Neuronal stem cell (in vitro differentiated cells): ENCODE data around the gene PIBF1.

Source experiments
- DNase-seq: peaks from one replicate; pipeline ENCODE4 v3.0.0-alpha.2; 2013; ENCODE audit warnings: low spot score
- H2AFZ ChIP-seq: one replicate; pipeline ENCODE4 v1.6.1; 2013; ENCODE audit warnings: mild to moderate bottlenecking, low read length, inconsistent platforms
- H2AK5ac ChIP-seq: 2 replicates; pipeline ENCODE4 v1.6.1; 2013; ENCODE audit warnings: low read depth, mild to moderate bottlenecking, inconsistent platforms, low read length, moderate library complexity, mixed read lengths
- H2BK120ac ChIP-seq: 2 replicates; pipeline ENCODE4 v1.6.1; 2013; ENCODE audit warnings: low read depth, mild to moderate bottlenecking, inconsistent platforms, low read length, moderate library complexity, mixed read lengths
- H2BK12ac ChIP-seq: one replicate; pipeline ENCODE4 v1.6.1; 2013; ENCODE audit warnings: low read length, inconsistent platforms
- H2BK15ac ChIP-seq: 2 replicates; pipeline ENCODE4 v1.6.1; 2013; ENCODE audit warnings: mild to moderate bottlenecking, low read length, inconsistent platforms, mixed read lengths
- H2BK5ac ChIP-seq: one replicate; pipeline ENCODE4 v1.6.1; 2013; ENCODE audit warnings: inconsistent platforms, mild to moderate bottlenecking, low read length, moderate library complexity
- H3K14ac ChIP-seq: one replicate; pipeline ENCODE4 v1.6.1; 2013; ENCODE audit warnings: low read length, inconsistent platforms
- H3K18ac ChIP-seq: 2 replicates; pipeline ENCODE4 v1.6.1; 2013; ENCODE audit warnings: low read length, inconsistent platforms
- H3K23ac ChIP-seq: 2 replicates; pipeline ENCODE4 v1.6.1; 2013; ENCODE audit warnings: low read depth, mild to moderate bottlenecking, mixed read lengths, low read length, inconsistent platforms; ENCODE audit not compliant: poor library complexity
- H3K27ac ChIP-seq: replicated peaks from 3 replicates; pipeline ENCODE4 v1.5.1; 2013; ENCODE audit warnings: low read length, inconsistent platforms
- H3K27me3 ChIP-seq, 3 experiments: 2 replicates each; pipeline ENCODE4 v1.6.1; 2013; ENCODE audit warnings: low read length in 3 of 3, mild to moderate bottlenecking in 2 of 3, inconsistent platforms in 1 of 3, low read depth in 1 of 3, mixed read lengths in 1 of 3, moderate library complexity in 1 of 3; ENCODE audit not compliant: control insufficient read depth in 3 of 3, insufficient read depth in 3 of 3
- H3K36me3 ChIP-seq, 2 donors: replicated peaks in 1 of 2; 2 replicates each; pipeline ENCODE4 v1.6.1; 2013; ENCODE audit warnings: low read length in 2 of 2; ENCODE audit not compliant: control insufficient read depth in 2 of 2, insufficient read depth in 2 of 2
- H3K4ac ChIP-seq: 2 replicates; pipeline ENCODE4 v1.6.1; 2013; ENCODE audit warnings: inconsistent platforms, mild to moderate bottlenecking, low read length, moderate library complexity
- H3K4me1 ChIP-seq, 2 donors: 1 replicate in 1 of 2; 2 replicates in 1 of 2; pipeline ENCODE4 v1.6.1; 2013; ENCODE audit warnings: low read length in 2 of 2, low read depth in 1 of 2; ENCODE audit not compliant: control insufficient read depth in 2 of 2, insufficient read depth in 1 of 2
- H3K4me2 ChIP-seq: one replicate; pipeline ENCODE4 v1.6.1; 2013; ENCODE audit warnings: mild to moderate bottlenecking, low read length, inconsistent platforms; ENCODE audit not compliant: insufficient read depth, poor library complexity, severe bottlenecking
- H3K4me3 ChIP-seq, 2 donors: 2 replicates each; pipeline ENCODE4 v1.5.1; 2013; ENCODE audit warnings: low read length in 2 of 2, mild to moderate bottlenecking in 2 of 2, inconsistent platforms in 1 of 2, moderate library complexity in 1 of 2
- H3K79me1 ChIP-seq: one replicate; pipeline ENCODE4 v1.6.1; 2013; ENCODE audit warnings: low read depth, mild to moderate bottlenecking, inconsistent platforms, low read length, moderate library complexity
- H3K9ac ChIP-seq: one replicate; pipeline ENCODE4 v1.6.1; 2013; ENCODE audit warnings: mild to moderate bottlenecking, low read depth, low read length, inconsistent platforms; ENCODE audit not compliant: poor library complexity
- H3K9me3 ChIP-seq, 2 donors: replicated peaks in 1 of 2; 2 replicates each; pipeline versions ENCODE3 to v1.6.1; 2013; ENCODE audit warnings: low read length in 2 of 2, mild to moderate bottlenecking in 2 of 2, inconsistent platforms in 1 of 2, low read depth in 1 of 2, mixed read lengths in 1 of 2, moderate library complexity in 1 of 2; ENCODE audit not compliant: control insufficient read depth in 2 of 2, insufficient read depth in 1 of 2
- H4K8ac ChIP-seq: one replicate; pipeline ENCODE4 v1.6.1; 2013; ENCODE audit warnings: low read depth, mild to moderate bottlenecking, inconsistent platforms, low read length, moderate library complexity
- H4K91ac ChIP-seq: one replicate; pipeline ENCODE4 v1.6.1; 2013; ENCODE audit warnings: low read length, low read depth, mild to moderate bottlenecking, inconsistent platforms; ENCODE audit not compliant: poor library complexity
- WGBS, 2 donors: extraction: QIAGEN DNeasy Blood & Tissue Kit; methylation state at CpG; one replicate each; pipeline ENCODE4 v1.1.7; 2013; ENCODE audit warnings: missing lambda C conversion rate in 2 of 2, mixed read lengths in 1 of 2; ENCODE audit not compliant: insufficient read length in 2 of 2, insufficient replicate concordance in 1 of 2; ENCODE audit errors: extremely low coverage in 2 of 2; 5-methylcytosine and 5-hydroxymethylcytosine counted together

Gene PIBF1

DNA sequence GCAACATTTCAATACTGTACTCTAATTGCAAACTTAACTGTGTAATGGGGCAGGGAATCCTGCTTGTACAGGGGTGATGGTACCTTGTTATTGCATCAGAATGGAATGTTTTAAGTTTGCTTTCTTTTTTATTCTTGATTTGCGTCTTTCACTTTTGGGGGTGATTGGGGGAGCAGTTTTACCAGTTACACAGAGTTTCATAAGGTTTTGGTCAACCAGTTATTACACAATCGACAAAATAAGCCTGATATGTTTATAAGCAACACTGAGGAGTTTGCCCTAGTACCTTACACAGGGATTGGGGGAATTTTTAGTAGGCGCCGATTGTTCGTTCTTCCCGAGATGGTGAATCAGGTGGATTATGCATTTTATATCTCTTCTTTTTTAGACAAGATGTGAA, 279.5 kb downstream of the PIBF1 start:
- no peaks in the 10 kb centered on the region for H3K36me3 ChIP-seq
- no peak overlapping the region for H3K18ac ChIP-seq
- no peak overlapping the region for H2BK120ac ChIP-seq
- no peak overlapping the region for H3K4me2 ChIP-seq
- H2AK5ac ChIP-seq: no peak overlapping the region
- no peak overlapping the region for H3K4ac ChIP-seq
- H2BK5ac ChIP-seq: no peak overlapping the region
- H3K4me3 ChIP-seq: no peak overlapping the region
- no CpG with 5 or more reads among the region's 6 CpGs for WGBS, 2 donors
- no peak overlapping the region for H3K23ac ChIP-seq
- no peak overlapping the region for H2AFZ ChIP-seq
- no peaks in the 10 kb centered on the region for H3K9me3 ChIP-seq
- no peak overlapping the region for H4K91ac ChIP-seq
- peaks cover 0 to 37% (median 30%) of the 10 kb centered on the region in 3 experiments for H3K27me3 ChIP-seq
- no peak overlapping the region for H4K8ac ChIP-seq
- H3K27ac ChIP-seq: no peak overlapping the region
- H3K79me1 ChIP-seq: no peaks in the 10 kb centered on the region
- no peak overlapping the region for H2BK12ac ChIP-seq
- no peak overlapping the region for H2BK15ac ChIP-seq
- H3K14ac ChIP-seq: no peak overlapping the region
- DNase-seq: no peak
- H3K9ac ChIP-seq: no peak overlapping the region
- H3K4me1 ChIP-seq: peaks cover 5% of the 10 kb centered on the region in 2 donors

DNA sequence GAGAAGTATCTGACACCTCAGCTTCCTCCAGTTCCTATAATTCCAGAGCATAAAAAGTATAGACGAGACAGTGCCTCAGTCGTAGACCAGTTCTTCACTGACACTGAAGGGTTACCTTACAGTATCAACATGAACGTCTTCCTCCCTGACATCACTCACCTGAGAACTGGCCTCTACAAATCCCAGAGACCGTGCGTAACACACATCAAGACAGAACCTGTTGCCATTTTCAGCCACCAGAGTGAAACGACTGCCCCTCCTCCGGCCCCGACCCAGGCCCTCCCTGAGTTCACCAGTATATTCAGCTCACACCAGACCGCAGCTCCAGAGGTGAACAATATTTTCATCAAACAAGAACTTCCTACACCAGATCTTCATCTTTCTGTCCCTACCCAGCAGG, 279.9 kb downstream of the PIBF1 start:
- no peak overlapping the region for H3K9ac ChIP-seq
- H2BK120ac ChIP-seq: no peak overlapping the region
- no peak for DNase-seq
- H3K36me3 ChIP-seq: no peaks in the 10 kb centered on the region
- H3K27me3 ChIP-seq: peaks cover 0 to 33% (median 30%) of the 10 kb centered on the region in 3 experiments
- whole genome bisulfite sequencing, 2 donors: no CpG with 5 or more reads among the region's 9 CpGs
- H2BK5ac ChIP-seq: no peak overlapping the region
- H4K91ac ChIP-seq: no peak overlapping the region
- H2AK5ac ChIP-seq: no peak overlapping the region
- H3K14ac ChIP-seq: no peak overlapping the region
- H2BK15ac ChIP-seq: no peak overlapping the region
- no peak overlapping the region for H3K4ac ChIP-seq
- H4K8ac ChIP-seq: no peak overlapping the region
- H3K79me1 ChIP-seq: no peaks in the 10 kb centered on the region
- H3K4me2 ChIP-seq: no peak overlapping the region
- no peak overlapping the region for H3K18ac ChIP-seq
- H3K27ac ChIP-seq: no peak overlapping the region
- H3K9me3 ChIP-seq: no peaks in the 10 kb centered on the region
- H2BK12ac ChIP-seq: no peak overlapping the region
- H3K23ac ChIP-seq: no peak overlapping the region
- no peak overlapping the region for H3K4me3 ChIP-seq
- H2AFZ ChIP-seq: no peak overlapping the region
- peaks cover 5% of the 10 kb centered on the region in 2 donors for H3K4me1 ChIP-seq

DNA sequence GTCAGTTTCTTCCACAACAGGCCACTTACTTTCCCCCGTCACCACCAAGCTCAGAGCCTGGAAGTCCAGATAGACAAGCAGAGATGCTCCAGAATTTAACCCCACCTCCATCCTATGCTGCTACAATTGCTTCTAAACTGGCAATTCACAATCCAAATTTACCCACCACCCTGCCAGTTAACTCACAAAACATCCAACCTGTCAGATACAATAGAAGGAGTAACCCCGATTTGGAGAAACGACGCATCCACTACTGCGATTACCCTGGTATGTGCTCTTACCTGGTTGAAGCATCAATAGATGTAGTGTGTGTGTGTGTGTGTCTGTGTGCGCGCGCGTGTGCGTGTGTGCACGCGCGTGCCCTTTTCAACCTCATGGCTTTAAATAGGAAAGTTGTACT, 280.5 kb downstream of the PIBF1 start:
- Histone ChIP-seq H2BK15ac (no peak overlapping the region), H3K9me3 (no peaks in the 10 kb centered on the region), H3K4me3 (no peak overlapping the region), H4K91ac (no peak overlapping the region), H3K36me3 (no peaks in the 10 kb centered on the region), H2AFZ (no peak overlapping the region), H3K9ac (no peak overlapping the region), H3K4ac (no peak overlapping the region), H3K4me2 (no peak overlapping the region), H2AK5ac (no peak overlapping the region), H3K27me3 (peaks cover 0 to 30% (median 27%) of the 10 kb centered on the region in 3 experiments), H3K14ac (no peak overlapping the region), H3K79me1 (no peaks in the 10 kb centered on the region), H3K4me1 (peaks cover 5% of the 10 kb centered on the region in 2 donors), H4K8ac (no peak overlapping the region), H2BK5ac (no peak overlapping the region), H2BK120ac (no peak overlapping the region), H2BK12ac (no peak overlapping the region), H3K27ac (no peak overlapping the region), H3K23ac (no peak overlapping the region), H3K18ac (no peak overlapping the region)
- no CpG with 5 or more reads among the region's 13 CpGs for WGBS, 2 donors
- no peak for DNase-seq

DNA sequence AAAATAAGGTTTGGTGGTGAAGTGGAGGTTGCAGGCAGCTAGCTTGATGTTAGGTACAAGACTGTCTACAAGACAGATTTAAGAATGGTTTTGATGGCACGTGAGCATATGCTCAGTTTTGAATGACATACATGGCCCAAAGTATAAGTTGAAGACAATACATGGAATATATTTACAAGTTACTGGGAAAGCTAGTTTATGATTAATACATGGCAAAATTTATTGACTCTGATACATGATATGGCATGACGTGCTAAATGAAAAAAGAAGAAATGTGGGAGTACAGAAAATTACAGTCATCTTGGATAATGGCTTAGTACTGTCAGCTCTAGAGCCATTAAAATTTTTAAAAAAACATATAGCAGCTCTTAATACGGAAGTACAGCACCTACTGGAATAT, 281.2 kb downstream of the PIBF1 start:
- Histone ChIP-seq H3K9me3 (no peaks in the 10 kb centered on the region), H3K4me3 (no peak overlapping the region), H3K36me3 (no peaks in the 10 kb centered on the region), H2BK12ac (no peak overlapping the region), H3K4ac (no peak overlapping the region), H3K18ac (no peak overlapping the region), H3K27ac (no peak overlapping the region), H3K4me1 (peaks cover 5% of the 10 kb centered on the region in 2 donors), H3K14ac (no peak overlapping the region), H2BK15ac (no peak overlapping the region), H2AFZ (no peak overlapping the region), H2BK120ac (no peak overlapping the region), H3K79me1 (no peaks in the 10 kb centered on the region), H3K4me2 (no peak overlapping the region), H3K23ac (no peak overlapping the region), H2AK5ac (no peak overlapping the region), H2BK5ac (no peak overlapping the region), H3K27me3 (peaks cover 0 to 26% (median 20%) of the 10 kb centered on the region in 3 experiments), H4K8ac (no peak overlapping the region), H4K91ac (no peak overlapping the region), H3K9ac (no peak overlapping the region)
- WGBS, 2 donors: no CpG with 5 or more reads among the region's 3 CpGs
- no peak for DNase-seq
